A549 (cell line): ENCODE results near the gene ICA1L. TPM values are rescaled to one million over a fixed set of nuclear protein-coding genes. Genes with fewer than 3 reads are reported as not detected.
A peak's percentile ranks its signal among the peaks of the same experiment; 100 is the strongest.

Experiments
- ATOH8 ChIP-seq: fragments of 250-450 bp; sonication (Bioruptor Pico); IDR thresholded peaks from 2 replicates; pipeline ENCODE4 v1.5.0; 2020; ENCODE audit warnings: low read depth, mild to moderate bottlenecking, moderate library complexity
- BCL3 ChIP-seq: fragments of >200 bp; sonication (Bioruptor Twin); formaldehyde crosslinking; IDR thresholded peaks from 3 replicates; pipeline ENCODE4 v1.6.1; 2016
- CHD2 ChIP-seq: fragments of 150-350 bp; IDR thresholded peaks from 2 replicates; pipeline ENCODE4 v1.6.1; 2014; ENCODE audit warnings: low read length; ENCODE audit not compliant: partially characterized antibody
- CTCF ChIP-seq: fragments of >200 bp; sonication (Bioruptor Twin); formaldehyde crosslinking; IDR thresholded peaks from 3 replicates; pipeline ENCODE4 v1.5.1; 2016
- EHF ChIP-seq: fragments of 250-450 bp; sonication (Bioruptor Pico); IDR thresholded peaks from 2 replicates; pipeline ENCODE4 v1.5.0; 2020; ENCODE audit warnings: mild to moderate bottlenecking
- EHMT2 ChIP-seq: fragments of 200-600 bp; sonication (generic); IDR thresholded peaks from 2 replicates; pipeline ENCODE4 v1.6.1; 2016; ENCODE audit warnings: antibody characterized with exemption, low read depth, mild to moderate bottlenecking, moderate library complexity
- FOSL2 ChIP-seq, 2 experiments: fragments of 450-650 bp in 1 of 2; fragments of >200 bp in 1 of 2; sonication (Bioruptor Twin) in 1 of 2; formaldehyde crosslinking; IDR thresholded peaks; 2 replicates each; pipeline versions ENCODE4 v1.5.0 to v1.6.1; 2016 to 2020; ENCODE audit warnings: mild to moderate bottlenecking in 1 of 2, moderate library complexity in 1 of 2
- FOXS1 ChIP-seq: fragments of 250-450 bp; sonication (Bioruptor Pico); IDR thresholded peaks from 2 replicates; pipeline ENCODE4 v1.5.0; 2020; ENCODE audit warnings: mild to moderate bottlenecking, moderate library complexity
- GATA3 ChIP-seq: IDR thresholded peaks from 2 replicates; pipeline ENCODE4 v1.6.1; 2012; ENCODE audit warnings: borderline replicate concordance
- HMGXB4 ChIP-seq: fragments of 250-450 bp; sonication (Bioruptor Pico); IDR thresholded peaks from 2 replicates; pipeline ENCODE4 v1.5.0; 2021; ENCODE audit warnings: mild to moderate bottlenecking, moderate library complexity, borderline replicate concordance
- JUNB ChIP-seq: fragments of >200 bp; sonication (Bioruptor Twin); formaldehyde crosslinking; IDR thresholded peaks from 2 replicates; pipeline ENCODE4 v1.6.1; 2016
- PBX3 ChIP-seq: IDR thresholded peaks from 2 replicates; pipeline ENCODE4 v1.6.1; 2012
- PHF8 ChIP-seq: fragments of 200-600 bp; sonication (generic); IDR thresholded peaks from 2 replicates; pipeline ENCODE4 v1.6.1; 2016; ENCODE audit warnings: low read depth, mild to moderate bottlenecking, antibody characterized with exemption, moderate library complexity, borderline replicate concordance
- RAD21 ChIP-seq, 2 experiments: fragments of >200 bp in 1 of 2; sonication (Bioruptor Twin) in 1 of 2; formaldehyde crosslinking in 1 of 2; IDR thresholded peaks in 1 of 2; conservative IDR thresholded peaks in 1 of 2; 2 replicates in 1 of 2; 3 replicates in 1 of 2; pipeline ENCODE4 v1.6.1; 2012 to 2018; ENCODE audit warnings: inconsistent platforms in 1 of 2
- RARB ChIP-seq: fragments of 250-450 bp; sonication (Bioruptor Pico); IDR thresholded peaks from 2 replicates; pipeline ENCODE4 v1.8.0; 2021; ENCODE audit warnings: mild to moderate bottlenecking, moderate library complexity
- REST ChIP-seq: fragments of 200-600 bp; sonication (generic); IDR thresholded peaks from 2 replicates; pipeline ENCODE4 v1.6.1; 2016; ENCODE audit warnings: antibody characterized with exemption, mild to moderate bottlenecking, moderate library complexity
- RNF2 ChIP-seq: fragments of 200-600 bp; sonication (generic); IDR thresholded peaks from 2 replicates; pipeline ENCODE4 v1.6.1; 2016; ENCODE audit warnings: low read depth, mild to moderate bottlenecking, antibody characterized with exemption, moderate library complexity, borderline replicate concordance
- TFCP2L1 ChIP-seq: fragments of 250-450 bp; sonication (Bioruptor Pico); IDR thresholded peaks from 2 replicates; pipeline ENCODE4 v1.5.0; 2021; ENCODE audit warnings: mild to moderate bottlenecking
- TP53 ChIP-seq: fragments of 250-450 bp; sonication (Bioruptor Pico); IDR thresholded peaks from 2 replicates; pipeline ENCODE4 v1.5.0; 2021; ENCODE audit warnings: mild to moderate bottlenecking, moderate library complexity
- polyA plus RNA-seq, 4 experiments: library from polyadenylated mRNA; depleted of rRNA in 3 of 4; stranded (reverse); fragments of >200 nt; fragmentation: RNase III in 1 of 4; extraction: RNeasy Plus Mini Kit Qiagen cat#74134 plus additional on column Dnase treatment in 1 of 4; gene quantifications; 2 replicates in 3 of 4; 3 replicates in 1 of 4; pipeline ENCODE4 v1.2.3, GENCODE V29; 2011 to 2017

ICA1L gene
- polyA plus RNA-seq, 2 of the 4 experiments (the other 2 are of a cell fraction), result 2.2 to 6.0 TPM

GRCh38 chr2:202911512-202912341 is 40.2 kb upstream of the ICA1L start, which contains the start of the genes CARF and WDR12 (continued):
- no peak for TF ChIP-seq RARB
- peak; percentile 57 for TF ChIP-seq REST
- TF ChIP-seq GATA3, result no peak
- TF ChIP-seq HMGXB4 (CRISPR knock-in tag), result no peak
- no peak; a peak in 1 of 5 replicates for TF ChIP-seq RAD21 (conservative IDR thresholded peaks at IDR 0.05 in 1 of 2, IDR thresholded peaks at IDR 0.05 in 1 of 2)
- TF ChIP-seq EHMT2, result no peak
- peak; percentile 31 for TF ChIP-seq CHD2
- no peak for TF ChIP-seq RNF2
- peak; percentile 38; the same call in 1 of the 2 replicates for TF ChIP-seq PHF8
- TF ChIP-seq BCL3, result no peak
- TF ChIP-seq FOXS1 (CRISPR knock-in tag), result no peak
- no peak for TF ChIP-seq FOSL2 (IDR thresholded peaks at IDR 0.05)
- TF ChIP-seq FOSL2 (CRISPR knock-in tag; IDR thresholded peaks at IDR 0.05), result no peak
- TF ChIP-seq TFCP2L1 (CRISPR knock-in tag), result no peak
- TF ChIP-seq CTCF, result no peak
- TF ChIP-seq PBX3, result no peak
- TF ChIP-seq ATOH8 (CRISPR knock-in tag), result no peak
- TF ChIP-seq EHF (CRISPR knock-in tag), result no peak
- TF ChIP-seq JUNB, result no peak
- no peak for TF ChIP-seq TP53
